Mucosa of descending colon (tissue), 3 donors: ENCODE measurements around the gene DOCK1. TPM values are rescaled to one million over a fixed set of nuclear protein-coding genes. Genes with fewer than 3 reads are reported as not detected.

Experiments
- ATAC-seq: fragments of 200-7000 bp; cut with Tn5 transposase; one replicate; pipeline ENCODE4 v1.9.1; 2020; ENCODE audit warnings: mild to moderate bottlenecking, moderate library complexity
- DNase-seq, 3 donors: peaks; one replicate each; pipeline ENCODE4 v3.0.0-alpha.2; 2020
- H3K36me3 ChIP-seq: fragments of 200-600 bp; one replicate; pipeline ENCODE4 v1.8.0; 2021; ENCODE audit warnings: low read depth, mild to moderate bottlenecking
- H3K4me1 ChIP-seq: fragments of 200-600 bp; one replicate; pipeline ENCODE4 v1.8.0; 2021; ENCODE audit warnings: low read depth, mild to moderate bottlenecking
- H3K4me3 ChIP-seq: fragments of 200-600 bp; one replicate; pipeline ENCODE4 v1.8.0; 2021; ENCODE audit warnings: mild to moderate bottlenecking
- H3K9me3 ChIP-seq: fragments of 200-600 bp; one replicate; pipeline ENCODE4 v1.8.0; 2021; ENCODE audit warnings: mild to moderate bottlenecking
- CTCF ChIP-seq: fragments of 200-600 bp; IDR thresholded peaks from one replicate; pipeline ENCODE4 v1.8.0; 2022; ENCODE audit warnings: antibody characterized with exemption, mild to moderate bottlenecking
- intact Hi-C, 2 donors: fragments of 100-400 bp; cut with DNase I in 1 of 2; cut with micrococcal nuclease in 1 of 2; formaldehyde crosslinking; loops; one replicate each; pipeline versions ENCODE4 v1.11.0 to v1.11.1; 2022; cut with DNase I, micrococcal nuclease
- total RNA-seq, 3 donors: library from RNA; stranded (reverse); fragmentation: NEBNext Ultra II Directional in 2 of 3; extraction: Animal tissue kit (Norgen Biotek cat#: 25700) in 2 of 3; gene quantifications; one replicate each; pipeline versions ENCODE4 v1.2.1 to v1.2.4, GENCODE V29; 2021 to 2023
- donor health status: DM: no; HTN: no; CAD: no; lungs with moderate emphysema.
- donor health status: DM: no; HTN: no; CAD: no.
- donor health status: DM: no; HTN: yes; CAD: no.

The DOCK1 gene
- total RNA-seq, 3 donors from 2014 or later: 56.5 to 103 (median 74.1) TPM

GRCh38 chr10:126917375-126917774 lies 12.1 kb downstream of the DOCK1 start:
- no peak for DNase-seq
- Histone ChIP-seq H3K36me3 (no peaks in the 10 kb centered on the region), H3K4me3 (no peak overlapping the region), H3K4me1 (no peaks in the 10 kb centered on the region), H3K9me3 (peaks cover 5% of the 10 kb centered on the region)
- ATAC-seq: no peak
- intact Hi-C loops: no loop called here
- no peak for TF ChIP-seq CTCF

- no peaks in the 10 kb centered on the region for H3K36me3 ChIP-seq
- H3K4me1 ChIP-seq: no peaks in the 10 kb centered on the region
- intact Hi-C loops: no loop called here
- H3K4me3 ChIP-seq: no peak overlapping the region
- DNase-seq (no peak), ATAC-seq (peak; percentile 12)
- TF ChIP-seq CTCF: no peak
- H3K9me3 ChIP-seq: peaks cover 5% of the 10 kb centered on the region
These were observed 13.0 kb downstream of the DOCK1 start for GRCh38 chr10:126917975-126918908.

GRCh38 chr10:126919426-126919825 lies 14.2 kb downstream of the DOCK1 start:
- Histone ChIP-seq H3K9me3 (peaks cover 5% of the 10 kb centered on the region), H3K4me1 (peaks cover 1% of the 10 kb centered on the region), H3K36me3 (no peaks in the 10 kb centered on the region), H3K4me3 (no peak overlapping the region)
- ATAC-seq: no peak
- intact Hi-C loops: no loop called here
- TF ChIP-seq CTCF: no peak
- no peak for DNase-seq

GRCh38 chr10:126921162-126921561 lies 15.9 kb downstream of the DOCK1 start:
- peaks cover 2% of the 10 kb centered on the region for H3K9me3 ChIP-seq
- no peaks in the 10 kb centered on the region for H3K36me3 ChIP-seq
- intact Hi-C loops: no loop called here
- H3K4me3 ChIP-seq: no peak overlapping the region
- DNase-seq (no peak), ATAC-seq (no peak)
- no peak for TF ChIP-seq CTCF
- peaks cover 4% of the 10 kb centered on the region for H3K4me1 ChIP-seq

- no peak overlapping the region for H3K4me3 ChIP-seq
- intact Hi-C loops: no loop called here
- H3K36me3 ChIP-seq: no peaks in the 10 kb centered on the region
- ATAC-seq: no peak
- no peak for TF ChIP-seq CTCF
- H3K9me3 ChIP-seq: peaks cover 2% of the 10 kb centered on the region
- peaks cover 4% of the 10 kb centered on the region for H3K4me1 ChIP-seq
- no peak for DNase-seq
These were observed 16.8 kb downstream of the DOCK1 start for GRCh38 chr10:126921974-126922525.
